Nephron (organoid): Measurements from ENCODE around the gene OSBP2.

Experiments used
- H3K27ac Mint-ChIP-seq, 3 experiments: 2 replicates each; pipeline ENCODE4 v1.8.0; 2020; ENCODE audit warnings: mixed read lengths in 3 of 3, mild to moderate bottlenecking in 2 of 3, moderate library complexity in 1 of 3
- H3K27me3 Mint-ChIP-seq: 2 replicates; pipeline ENCODE4 v1.8.0; 2021; ENCODE audit warnings: low read depth, mild to moderate bottlenecking, moderate library complexity, mixed read lengths
- H3K36me3 Mint-ChIP-seq: 2 replicates; pipeline ENCODE4 v1.8.0; 2020; ENCODE audit warnings: low read depth, mixed read lengths
- H3K4me1 Mint-ChIP-seq: 2 replicates; pipeline ENCODE4 v1.8.0; 2020; ENCODE audit warnings: mixed read lengths
- H3K4me3 Mint-ChIP-seq, 3 experiments: 2 replicates each; pipeline ENCODE4 v1.8.0; 2020; ENCODE audit warnings: mild to moderate bottlenecking in 3 of 3, mixed read lengths in 3 of 3, moderate library complexity in 2 of 3
- H3K9me3 Mint-ChIP-seq: 2 replicates; pipeline ENCODE4 v1.8.0; 2020; ENCODE audit warnings: mixed read lengths
- TF ChIP-seq, protein P1 (sequence below), 3 experiments: fragments of 200-600 bp; sonication (generic); IDR thresholded peaks; one replicate each; pipeline ENCODE4 v1.5.0; 2021; ENCODE audit warnings: antibody characterized with exemption in 3 of 3; ENCODE audit not compliant: unreplicated experiment in 3 of 3

The OSBP2 gene

DNA sequence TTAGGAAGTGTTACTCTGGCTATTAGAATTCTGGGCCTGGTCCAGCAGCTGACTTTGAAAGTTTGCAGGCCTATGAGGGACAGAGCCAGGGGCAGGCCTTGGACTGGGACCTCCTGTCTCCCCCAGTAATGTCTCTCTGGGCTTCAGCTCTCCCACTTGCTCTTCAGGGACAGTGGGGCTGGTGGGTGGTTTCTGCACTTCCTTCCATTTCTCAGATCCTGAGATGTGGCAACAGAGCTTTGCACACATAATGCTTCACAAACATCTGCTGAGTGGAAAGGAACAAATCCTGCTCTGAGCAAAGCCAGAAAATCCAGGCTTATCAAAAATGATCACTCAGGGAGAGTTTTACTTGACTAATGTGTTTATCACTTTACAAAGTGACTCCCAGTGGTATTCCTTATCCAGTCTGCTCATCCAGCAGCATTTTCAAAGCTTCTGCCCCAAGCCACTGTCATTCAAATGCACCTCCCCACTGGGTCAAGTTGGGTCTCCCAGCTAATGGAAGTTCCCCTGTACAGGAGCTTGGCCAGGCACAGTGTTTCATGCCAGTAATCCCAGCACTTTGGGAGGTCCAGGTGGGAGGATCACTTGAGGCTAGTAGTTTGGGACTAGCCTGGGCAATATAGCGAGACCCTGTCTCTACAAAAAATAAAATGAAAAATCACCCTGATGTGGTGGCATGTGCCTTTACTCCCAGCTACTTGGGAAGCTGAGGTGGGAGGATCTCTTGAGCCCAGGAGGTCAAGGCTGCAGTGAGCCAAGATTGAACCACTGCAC is 13.5 kb upstream of the OSBP2 start:
- TF ChIP-seq, protein P1, sequence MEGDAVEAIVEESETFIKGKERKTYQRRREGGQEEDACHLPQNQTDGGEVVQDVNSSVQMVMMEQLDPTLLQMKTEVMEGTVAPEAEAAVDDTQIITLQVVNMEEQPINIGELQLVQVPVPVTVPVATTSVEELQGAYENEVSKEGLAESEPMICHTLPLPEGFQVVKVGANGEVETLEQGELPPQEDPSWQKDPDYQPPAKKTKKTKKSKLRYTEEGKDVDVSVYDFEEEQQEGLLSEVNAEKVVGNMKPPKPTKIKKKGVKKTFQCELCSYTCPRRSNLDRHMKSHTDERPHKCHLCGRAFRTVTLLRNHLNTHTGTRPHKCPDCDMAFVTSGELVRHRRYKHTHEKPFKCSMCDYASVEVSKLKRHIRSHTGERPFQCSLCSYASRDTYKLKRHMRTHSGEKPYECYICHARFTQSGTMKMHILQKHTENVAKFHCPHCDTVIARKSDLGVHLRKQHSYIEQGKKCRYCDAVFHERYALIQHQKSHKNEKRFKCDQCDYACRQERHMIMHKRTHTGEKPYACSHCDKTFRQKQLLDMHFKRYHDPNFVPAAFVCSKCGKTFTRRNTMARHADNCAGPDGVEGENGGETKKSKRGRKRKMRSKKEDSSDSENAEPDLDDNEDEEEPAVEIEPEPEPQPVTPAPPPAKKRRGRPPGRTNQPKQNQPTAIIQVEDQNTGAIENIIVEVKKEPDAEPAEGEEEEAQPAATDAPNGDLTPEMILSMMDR (IDR thresholded peaks at IDR 0.05; ENCODE audit: unreplicated experiment in 3 of 3) = no peak
- H3K4me3 Mint-ChIP-seq = no peak overlapping the region
- H3K9me3 Mint-ChIP-seq = no peaks in the 10 kb centered on the region
- H3K4me1 Mint-ChIP-seq = peaks cover 19% of the 10 kb centered on the region
- H3K27ac Mint-ChIP-seq = no peak overlapping the region
- peaks cover 5% of the 10 kb centered on the region for H3K27me3 Mint-ChIP-seq
- H3K36me3 Mint-ChIP-seq = no peaks in the 10 kb centered on the region

DNA sequence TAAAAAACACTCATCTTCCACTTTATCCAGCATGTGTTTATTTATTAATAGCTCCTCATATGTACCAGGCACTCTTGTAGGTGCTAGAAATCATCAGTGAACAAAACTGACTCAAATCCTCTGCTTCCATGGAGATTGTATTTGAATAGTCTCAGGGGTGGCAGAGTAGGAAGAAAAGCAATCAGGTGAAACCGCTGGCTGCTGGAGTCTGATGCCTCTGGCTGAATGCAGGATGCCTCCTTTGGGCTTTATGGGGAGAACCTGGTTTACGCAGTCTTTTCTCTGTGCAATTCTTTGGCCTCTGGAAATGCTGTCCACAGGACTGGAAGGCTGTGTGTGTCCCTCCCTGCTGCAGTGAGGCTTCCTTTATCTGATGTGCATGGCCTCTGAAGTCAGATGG is 12.8 kb upstream of the OSBP2 start:
- no peak overlapping the region for H3K4me3 Mint-ChIP-seq
- no peaks in the 10 kb centered on the region for H3K36me3 Mint-ChIP-seq
- no peaks in the 10 kb centered on the region for H3K9me3 Mint-ChIP-seq
- peaks cover 4% of the 10 kb centered on the region for H3K27me3 Mint-ChIP-seq
- peaks cover 19% of the 10 kb centered on the region for H3K4me1 Mint-ChIP-seq
- no peak overlapping the region for H3K27ac Mint-ChIP-seq
- TF ChIP-seq, protein P1 (IDR thresholded peaks at IDR 0.05; ENCODE audit: unreplicated experiment in 3 of 3) = no peak

DNA sequence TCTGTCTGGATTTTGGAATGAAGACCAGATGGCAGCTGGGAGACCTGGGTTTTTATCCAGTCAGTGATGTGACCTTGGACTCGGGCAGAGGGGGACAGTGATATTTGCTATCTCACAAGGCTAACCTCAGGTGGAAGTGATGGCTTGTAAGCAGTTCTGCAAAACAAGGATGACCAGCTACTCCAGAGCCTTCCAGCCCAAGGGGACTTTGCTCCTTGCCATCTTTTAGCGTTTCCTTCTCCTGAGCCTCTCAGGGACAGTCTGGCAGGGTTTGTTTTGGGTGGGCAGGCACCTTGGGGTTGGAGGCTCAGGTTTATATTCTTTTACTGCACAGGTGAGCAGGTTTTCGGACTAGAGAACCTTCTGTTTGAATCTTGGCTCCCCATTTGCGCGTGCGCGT is 9.5 kb upstream of the OSBP2 start:
- no peak overlapping the region for H3K4me3 Mint-ChIP-seq
- no peaks in the 10 kb centered on the region for H3K9me3 Mint-ChIP-seq
- TF ChIP-seq, protein P1 (IDR thresholded peaks at IDR 0.05; ENCODE audit: unreplicated experiment in 3 of 3) = no peak
- H3K27ac Mint-ChIP-seq = no peak overlapping the region
- peaks cover 10% of the 10 kb centered on the region for H3K4me1 Mint-ChIP-seq
- no peaks in the 10 kb centered on the region for H3K27me3 Mint-ChIP-seq
- no peaks in the 10 kb centered on the region for H3K36me3 Mint-ChIP-seq

DNA sequence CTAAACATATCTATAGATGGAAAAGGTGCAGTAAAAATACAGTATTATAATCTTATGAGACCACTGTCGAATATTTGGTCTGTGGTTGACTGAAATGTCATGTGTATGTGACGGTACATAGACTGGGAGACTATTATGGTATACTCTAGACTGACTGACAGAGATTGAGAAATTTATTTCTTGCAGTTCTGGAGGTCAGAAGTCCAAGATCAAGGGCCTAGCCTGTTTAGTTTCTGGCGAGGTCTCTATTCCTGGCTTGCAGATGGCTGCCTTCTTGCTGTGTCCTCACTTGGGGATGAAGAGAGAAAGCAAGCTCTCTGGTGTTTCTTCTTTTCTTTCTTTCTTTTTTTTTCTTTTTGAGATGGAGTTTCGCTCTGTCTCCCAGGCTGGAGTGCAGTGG is 7.3 kb upstream of the OSBP2 start:
- Mint-ChIP-seq H3K36me3 (no peaks in the 10 kb centered on the region), H3K4me1 (no peaks in the 10 kb centered on the region), H3K27ac (no peak overlapping the region), H3K4me3 (no peak overlapping the region), H3K27me3 (peaks cover 7% of the 10 kb centered on the region), H3K9me3 (no peaks in the 10 kb centered on the region)
- TF ChIP-seq, protein P1 (IDR thresholded peaks at IDR 0.05; ENCODE audit: unreplicated experiment in 3 of 3) = no peak

DNA sequence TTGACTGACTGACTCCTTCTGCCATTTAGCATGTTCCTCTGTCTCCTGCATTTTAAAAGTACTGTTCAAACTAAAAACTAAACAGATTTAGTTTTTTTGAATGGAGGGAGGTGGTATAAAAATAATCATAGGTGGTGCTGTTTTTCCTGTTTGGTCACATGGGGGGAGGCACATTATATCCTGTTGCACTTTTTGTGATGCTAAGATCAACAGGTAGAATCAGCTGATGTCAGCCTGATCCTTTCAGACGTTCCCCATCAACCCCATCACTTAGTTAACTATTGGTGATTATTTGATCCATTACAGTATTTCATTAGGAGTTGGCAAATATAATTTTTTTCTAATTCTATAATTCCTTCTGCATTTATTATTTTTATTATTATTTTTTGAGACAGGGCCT is 5.1 kb upstream of the OSBP2 start:
- no peaks in the 10 kb centered on the region for H3K4me1 Mint-ChIP-seq
- no peak overlapping the region for H3K4me3 Mint-ChIP-seq
- H3K27me3 Mint-ChIP-seq = peaks cover 7% of the 10 kb centered on the region
- TF ChIP-seq, protein P1 (IDR thresholded peaks at IDR 0.05; ENCODE audit: unreplicated experiment in 3 of 3) = no peak
- no peaks in the 10 kb centered on the region for H3K36me3 Mint-ChIP-seq
- H3K27ac Mint-ChIP-seq = no peak overlapping the region
- peaks cover 2% of the 10 kb centered on the region for H3K9me3 Mint-ChIP-seq

DNA sequence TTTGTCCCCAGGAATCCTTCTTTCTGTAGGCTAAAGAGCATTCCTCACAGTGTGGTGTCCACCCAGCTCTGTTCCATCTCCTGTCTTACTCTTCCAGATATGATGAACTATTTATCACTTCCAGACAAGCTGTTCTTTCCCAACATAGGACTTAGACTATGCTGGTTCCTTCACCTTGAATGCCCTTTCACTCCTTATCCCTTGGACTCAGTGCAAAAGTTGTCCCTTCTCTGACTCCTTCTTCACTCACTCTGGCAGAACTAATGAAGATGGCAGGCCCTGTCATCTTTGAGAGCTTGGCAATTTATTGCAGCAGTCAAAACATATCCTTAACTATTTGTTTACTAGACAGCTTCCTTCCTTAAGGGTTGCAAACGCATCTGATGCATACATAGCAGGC is 3.5 kb upstream of the OSBP2 start:
- Mint-ChIP-seq H3K4me1 (peaks cover 7% of the 10 kb centered on the region), H3K9me3 (peaks cover 2% of the 10 kb centered on the region), H3K4me3 (no peak overlapping the region), H3K27me3 (peaks cover 16% of the 10 kb centered on the region), H3K36me3 (no peaks in the 10 kb centered on the region), H3K27ac (no peak overlapping the region)
- TF ChIP-seq, protein P1 (IDR thresholded peaks at IDR 0.05; ENCODE audit: unreplicated experiment in 3 of 3) = no peak
